SK-N-MC (cell line): ENCODE measurements around the gene NUSAP1.

Experiments
- EZH2 ChIP-seq: fragments of 200-600 bp; sonication (generic); IDR thresholded peaks from one replicate; pipeline ENCODE4 v1.6.1; 2017; ENCODE audit warnings: antibody characterized with exemption
- FOXP2 ChIP-seq: optimal IDR thresholded peaks from 2 replicates; pipeline ENCODE3; 2011; ENCODE audit warnings: mild to moderate bottlenecking, moderate library complexity; ENCODE audit not compliant: insufficient read depth; ENCODE audit errors: extremely low read length, control extremely low read depth
- POLR2AphosphoS5 ChIP-seq: IDR thresholded peaks from 2 replicates; pipeline ENCODE4 v1.6.1; 2012; ENCODE audit warnings: mild to moderate bottlenecking, low read depth, low read length, borderline replicate concordance

GRCh38 chr15:41340189-41340695 is 7.6 kb downstream of the NUSAP1 start:
- TF ChIP-seq FOXP2 (no peak), EZH2 (no peak), POLR2AphosphoS5 (no peak)
